ENCODE results near the gene PILRA. TPM values are rescaled to one million over a fixed set of nuclear protein-coding genes. Genes with fewer than 3 reads are reported as not detected.
"Not testable (repeated sequence)": the region's sequence is repeated elsewhere in the genome, so short reads cannot be mapped to it uniquely, and the experiment has no call there.

The PILRA gene
- total and polyA plus RNA-seq, 12 donors: 3.2 to 18.9 (median 12.0) TPM

DNA sequence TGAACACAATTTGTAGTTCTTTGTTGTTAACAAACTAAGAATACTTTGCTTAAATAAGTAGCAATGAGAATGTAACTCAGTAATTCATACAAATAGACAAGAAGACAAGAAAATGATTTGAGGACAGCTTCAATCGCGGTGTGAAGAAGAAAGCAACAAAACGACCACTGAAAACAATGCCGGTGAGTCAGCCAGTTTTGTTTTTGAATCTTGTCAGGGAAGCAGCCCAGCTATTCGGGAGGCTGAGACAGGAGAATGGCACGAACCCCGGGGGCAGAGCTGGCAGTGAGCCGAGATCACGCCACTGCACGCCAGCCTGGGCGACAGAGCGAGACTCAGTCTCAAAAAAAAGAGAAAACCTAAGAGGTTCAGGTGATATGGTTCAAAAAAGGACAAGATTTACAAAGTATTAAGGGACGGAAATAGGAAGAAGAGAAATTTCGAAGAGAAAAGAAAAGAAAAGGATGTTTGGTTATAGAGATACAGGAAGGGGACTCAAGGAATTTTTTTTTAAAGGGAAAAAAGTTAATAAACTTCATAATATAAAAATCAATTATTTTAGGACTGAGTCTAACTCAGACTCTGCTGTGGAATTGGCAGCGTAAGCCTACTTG, 35.1 kb upstream of the PILRA start:
- peak in 5 of 7 donors; percentile 35 to 57 (median 36) for DNase-seq
- Histone ChIP-seq H3K27ac (peak overlapping the region in 4 of 5 donors; percentile 41 to 95 (median 72)), H3K4me1 (replicated peaks in 1 of 2) (peaks cover 7 to 25% of the 10 kb centered on the region in 2 donors)
- 51 to 57% (median 54%) methylated on average over 15 of the region's 15 CpGs for WGBS, 4 donors
- H3K9me3 ChIP-seq (replicated peaks in 1 of 3); H3K4me3 ChIP-seq; intact Hi-C loops (cut with DNase I); H3K27me3 ChIP-seq; H3K36me3 ChIP-seq (replicated peaks in 1 of 2): not testable (repeated sequence)
- TF ChIP-seq POLR2A (IDR thresholded peaks at IDR 0.05): peak in 1 of 2 donors; percentile 20

DNA sequence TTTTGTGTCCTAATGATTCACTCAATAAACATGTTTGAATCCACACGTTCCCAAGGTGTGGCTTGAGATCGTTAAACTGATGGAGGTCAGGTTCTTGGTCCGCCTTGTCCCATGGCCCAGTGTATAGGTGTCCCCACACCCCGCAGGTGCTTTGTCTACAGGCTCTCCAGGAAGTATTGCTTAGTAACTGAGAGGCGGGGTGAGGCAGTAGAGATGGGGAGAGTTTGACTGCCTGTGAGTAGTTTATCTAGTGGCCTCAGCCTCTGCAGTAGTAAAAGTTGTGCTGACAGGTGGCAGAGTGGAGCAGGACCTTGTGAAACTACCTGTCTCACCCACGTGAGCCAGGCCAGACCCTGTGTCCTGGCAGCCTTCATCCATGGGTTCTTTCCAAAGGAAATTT, 32.0 kb upstream of the PILRA start:
- intact Hi-C loops (cut with DNase I): not testable (repeated sequence)

DNA sequence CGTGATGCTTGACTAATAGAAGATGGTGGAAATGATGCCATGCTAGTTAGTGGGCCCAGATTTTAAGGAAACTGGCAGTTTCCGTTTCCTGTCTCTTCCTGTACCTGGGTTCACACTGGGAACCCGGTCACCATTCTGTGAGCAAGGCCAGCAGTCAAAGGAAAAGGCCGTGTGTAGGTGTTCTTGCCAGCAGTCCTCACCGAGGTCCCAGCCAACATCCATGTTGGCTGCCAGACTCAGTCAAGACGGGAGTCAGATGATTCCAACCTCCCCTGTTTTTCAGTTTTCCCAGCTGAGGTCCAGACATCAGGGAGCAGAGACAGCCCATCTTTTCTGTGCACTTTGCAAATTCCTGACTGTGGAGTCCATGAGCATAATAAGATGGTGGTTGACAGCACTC, 30.5 kb upstream of the PILRA start:
- Histone ChIP-seq H3K36me3 (replicated peaks in 1 of 2) (peaks cover 0 to 28% of the 10 kb centered on the region in 2 donors), H3K4me3 (no peak overlapping the region), H3K27ac (peak overlapping the region in 2 of 5 donors; percentile 45 to 87), H3K9me3 (replicated peaks in 1 of 3) (no peaks in the 10 kb centered on the region), H3K27me3 (no peaks in the 10 kb centered on the region), H3K4me1 (replicated peaks in 1 of 2) (peaks cover 20 to 32% of the 10 kb centered on the region in 2 donors)
- intact Hi-C loops (cut with DNase I): no loop called here
- TF ChIP-seq, protein P1, sequence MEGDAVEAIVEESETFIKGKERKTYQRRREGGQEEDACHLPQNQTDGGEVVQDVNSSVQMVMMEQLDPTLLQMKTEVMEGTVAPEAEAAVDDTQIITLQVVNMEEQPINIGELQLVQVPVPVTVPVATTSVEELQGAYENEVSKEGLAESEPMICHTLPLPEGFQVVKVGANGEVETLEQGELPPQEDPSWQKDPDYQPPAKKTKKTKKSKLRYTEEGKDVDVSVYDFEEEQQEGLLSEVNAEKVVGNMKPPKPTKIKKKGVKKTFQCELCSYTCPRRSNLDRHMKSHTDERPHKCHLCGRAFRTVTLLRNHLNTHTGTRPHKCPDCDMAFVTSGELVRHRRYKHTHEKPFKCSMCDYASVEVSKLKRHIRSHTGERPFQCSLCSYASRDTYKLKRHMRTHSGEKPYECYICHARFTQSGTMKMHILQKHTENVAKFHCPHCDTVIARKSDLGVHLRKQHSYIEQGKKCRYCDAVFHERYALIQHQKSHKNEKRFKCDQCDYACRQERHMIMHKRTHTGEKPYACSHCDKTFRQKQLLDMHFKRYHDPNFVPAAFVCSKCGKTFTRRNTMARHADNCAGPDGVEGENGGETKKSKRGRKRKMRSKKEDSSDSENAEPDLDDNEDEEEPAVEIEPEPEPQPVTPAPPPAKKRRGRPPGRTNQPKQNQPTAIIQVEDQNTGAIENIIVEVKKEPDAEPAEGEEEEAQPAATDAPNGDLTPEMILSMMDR (IDR thresholded peaks at IDR 0.05): no peak
- TF ChIP-seq POLR2A (IDR thresholded peaks at IDR 0.05): no peak
- WGBS, 4 donors: 34 to 80% (median 54%) methylated on average over 1 to 6 of the region's 6 CpGs
- no peak for DNase-seq

More for the DNA sequence above, 32.0 kb upstream of the PILRA start:
- peak overlapping the region in 1 of 5 donors; percentile 22 for H3K27ac ChIP-seq
- H3K4me3 ChIP-seq; DNase-seq; H3K9me3 ChIP-seq (replicated peaks in 1 of 3); H3K27me3 ChIP-seq: not testable (repeated sequence)
- 75 to 77% (median 76%) methylated on average over 5 to 6 of the region's 6 CpGs for WGBS, 4 donors
- H3K4me1 ChIP-seq (replicated peaks in 1 of 2): peaks cover 20 to 43% of the 10 kb centered on the region in 2 donors
- peaks cover 0 to 13% of the 10 kb centered on the region in 2 donors for H3K36me3 ChIP-seq (replicated peaks in 1 of 2)

DNA sequence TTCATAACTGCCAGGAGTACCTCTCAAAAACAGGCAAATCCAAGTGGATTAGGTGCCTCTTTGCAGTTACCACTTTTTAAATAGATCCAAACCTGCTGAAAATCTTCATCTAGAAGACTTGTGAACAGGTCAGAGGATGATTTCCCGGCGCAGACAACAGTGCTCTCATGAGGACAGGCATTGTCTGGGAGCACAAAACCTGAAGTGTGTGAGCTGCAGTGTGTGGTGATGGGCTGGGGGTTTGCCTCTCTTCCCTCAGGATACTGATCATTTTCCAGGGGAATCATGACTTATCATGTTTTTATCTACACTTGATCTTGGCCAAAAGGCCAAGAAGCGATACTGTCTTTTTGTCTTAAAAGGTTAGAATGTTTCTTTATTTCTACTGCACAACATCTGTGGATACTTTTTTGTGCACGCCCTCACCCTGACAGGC, 29.1 kb upstream of the PILRA start:
- H3K9me3 ChIP-seq (replicated peaks in 1 of 3); intact Hi-C loops (cut with DNase I); H3K4me3 ChIP-seq; DNase-seq; H3K27me3 ChIP-seq: not testable (repeated sequence)
- Histone ChIP-seq H3K27ac (peak overlapping the region in 4 of 5 donors; percentile 47 to 87 (median 80)), H3K36me3 (replicated peaks in 1 of 2) (peaks cover 0 to 36% of the 10 kb centered on the region in 2 donors), H3K4me1 (replicated peaks in 1 of 2) (peaks cover 20 to 24% of the 10 kb centered on the region in 2 donors)
- 41 to 61% (median 57%) methylated on average over 2 to 3 of the region's 4 CpGs for WGBS, 4 donors

DNA sequence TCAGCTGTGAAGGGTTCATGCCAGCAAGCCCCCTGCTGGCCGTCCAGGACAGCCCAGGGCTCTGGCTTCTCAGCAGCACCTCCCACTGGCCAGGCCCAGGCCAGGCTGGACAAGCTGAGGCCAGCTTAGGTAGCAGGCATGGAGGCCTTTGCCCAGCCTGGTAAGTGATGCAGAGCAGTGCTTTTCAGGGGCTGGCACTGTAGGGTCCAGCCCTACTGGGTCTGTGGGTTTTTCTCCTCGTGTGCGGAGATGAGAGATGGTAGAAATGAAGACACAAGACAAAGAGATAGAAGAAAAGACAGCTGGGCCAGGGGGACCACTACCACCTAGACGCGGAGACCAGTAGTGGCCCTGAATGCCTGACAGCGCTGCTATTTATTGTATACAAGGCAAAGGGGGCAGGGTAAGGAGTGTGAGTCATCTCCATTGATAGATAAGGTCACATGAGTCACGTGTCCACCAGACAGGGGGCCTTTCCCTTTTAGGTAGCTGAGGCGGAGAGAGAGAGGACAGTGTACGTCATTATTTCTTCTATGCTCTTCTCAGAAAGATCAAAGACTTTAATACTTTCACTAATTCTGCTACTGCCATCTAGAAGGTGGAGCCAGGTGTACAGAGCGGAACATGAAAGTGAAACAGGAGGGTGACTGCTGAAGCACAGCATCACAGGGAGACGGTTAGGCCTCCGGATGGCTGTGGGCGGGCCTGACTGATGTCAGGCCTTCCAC, 28.6 kb upstream of the PILRA start:
- intact Hi-C loops (cut with DNase I); H3K27me3 ChIP-seq; H3K9me3 ChIP-seq (replicated peaks in 1 of 3): not testable (repeated sequence)
- Histone ChIP-seq H3K36me3 (replicated peaks in 1 of 2) (peaks cover 0 to 42% of the 10 kb centered on the region in 2 donors), H3K4me3 (peak overlapping the region in 1 of 4 donors; percentile 23), H3K4me1 (replicated peaks in 1 of 2) (peaks cover 20 to 24% of the 10 kb centered on the region in 2 donors), H3K27ac (peak overlapping the region; percentile 47 to 87 (median 75))
- 30 to 44% (median 37%) methylated on average over 9 of the region's 13 CpGs for WGBS, 4 donors
- DNase-seq: peak; percentile 75 to 92 (median 88)
- TF ChIP-seq, protein P1 (IDR thresholded peaks at IDR 0.05): peak; percentile 30 to 66 (median 44)
- TF ChIP-seq POLR2A (IDR thresholded peaks at IDR 0.05): peak in 1 of 2 donors; percentile 59

All from adrenal gland (tissue), 12 donors.